NB4 (cell line): ENCODE data around the gene SLIT1.

Source experiments
- CTCF ChIP-seq: IDR thresholded peaks from one replicate; pipeline ENCODE4 v1.5.1; 2012; ENCODE audit warnings: low read depth, low read length
- MAX ChIP-seq: IDR thresholded peaks from 2 replicates; pipeline ENCODE4 v1.6.1; 2011; ENCODE audit warnings: low read depth, low read length

- TF ChIP-seq CTCF, result no peak
- no peak for TF ChIP-seq MAX
These were observed 95.1 kb downstream of the SLIT1 start for GRCh38 chr10:97090644-97091043.
